ENCODE data around the gene EYA3.

GRCh38 chr1:28132171-28133167 lies 44.1 kb upstream of the EYA3 start:
- TF ChIP-seq CTCF (IDR thresholded peaks at IDR 0.05 in 8 of 11, conservative IDR thresholded peaks at IDR 0.05 in 3 of 11) (no peak), POLR2AphosphoS5 (IDR thresholded peaks at IDR 0.05) (no peak), POLR2A (IDR thresholded peaks at IDR 0.05) (no peak)
